ENCODE data around the gene CFDP1. TPM values are rescaled to one million over a fixed set of nuclear protein-coding genes. Genes with fewer than 3 reads are reported as not detected.

The CFDP1 gene
- total and polyA plus RNA-seq, 2 of the 13 experiments (the other 11 are each of a cell fraction or from before 2014, with no cell fraction given) = 78.6 to 153 TPM

GRCh38 chr16:75301804-75302203 is 131.5 kb downstream of the CFDP1 start:
- H3K9ac ChIP-seq (ENCODE audit: insufficient read depth, low read depth, low read length) = no peak overlapping the region
- CTCF ChIA-PET (ENCODE audit: low intra/inter-chr PET ratio, low total read pairs) = no interaction called here
- H3K27ac ChIP-seq (ENCODE audit: extremely low read length, insufficient read depth, low read length) = no peak overlapping the region
- WGBS (ENCODE audit: low lambda C conversion rate) = 96% methylated on average over 1 of the region's 1 CpG
- POLR2A ChIA-PET = interaction anchor here (1.2 kb wide), 1 partner anchor 25 kb away, joined by 3 read pairs; no protein-coding TSS in a partner anchor
- no peaks in the 10 kb centered on the region for H3K9me3 ChIP-seq (ENCODE audit: low read length)
- no peak overlapping the region for H3K4me2 ChIP-seq (ENCODE audit: low read depth, low read length)
- H2AFZ ChIP-seq (ENCODE audit: low read length) = no peak overlapping the region
- TF ChIP-seq ZNF121 (CRISPR knock-in tag; IDR thresholded peaks at IDR 0.05) = no peak
- no peak for TF ChIP-seq XRCC5 (optimal IDR thresholded peaks at IDR 0.05; ENCODE audit: low read length)
- TF ChIP-seq SIN3A (IDR thresholded peaks at IDR 0.05; ENCODE audit: borderline replicate concordance, low read depth, low read length) = no peak
- no peak for TF ChIP-seq ZMAT3 (CRISPR knock-in tag; conservative IDR thresholded peaks at IDR 0.05)
- TF ChIP-seq ESRRA (CRISPR knock-in tag; IDR thresholded peaks at IDR 0.05; ENCODE audit: low read depth) = no peak
- TF ChIP-seq HDAC1 (CRISPR knock-in tag; IDR thresholded peaks at IDR 0.05) = no peak
- TF ChIP-seq U2AF1 (optimal IDR thresholded peaks at IDR 0.05; ENCODE audit: low read depth, low read length) = no peak
- TF ChIP-seq NONO (IDR thresholded peaks at IDR 0.05) = no peak
- TF ChIP-seq NONO (CRISPR knock-in tag; conservative IDR thresholded peaks at IDR 0.05) = no peak
- no peak for TF ChIP-seq GFI1 (CRISPR knock-in tag; IDR thresholded peaks at IDR 0.05; ENCODE audit: borderline replicate concordance)
- no peak for TF ChIP-seq PHF8 (CRISPR knock-in tag; IDR thresholded peaks at IDR 0.05)
- TF ChIP-seq SSRP1 (CRISPR knock-in tag; IDR thresholded peaks at IDR 0.05) = no peak
- ATAC-seq (no peak), FAIRE-seq (no peak), DNase-seq (ENCODE audit: low spot score) (no peak)
- H3K4me1 ChIP-seq (ENCODE audit: insufficient read depth, low read length) = peaks cover 46% of the 10 kb centered on the region
- BruUV-seq (replicated peaks) = no TSS peak
- no peak overlapping the region for H3K4me3 ChIP-seq (replicated peaks in 1 of 3; ENCODE audit: insufficient read depth in 1 of 3, low read depth in 2 of 3, low read length in 3 of 3)
- no peaks in the 10 kb centered on the region; a peak in 1 of 5 replicates for H3K27me3 ChIP-seq (ENCODE audit: control insufficient read depth in 1 of 2, insufficient read depth in 2 of 2, low read length in 2 of 2)
- in situ Hi-C loops (cut with HindIII; ENCODE audit: extremely low pct_ligation_motif_present, low pct_unique_long_range_greater_than_20kb) (no loop called here), intact Hi-C loops (cut with micrococcal nuclease; ENCODE audit: unreplicated experiment) (no loop called here)
- H3K36me3 ChIP-seq (replicated peaks in 1 of 2; ENCODE audit: control insufficient read depth in 1 of 2, insufficient read depth in 2 of 2, low read length in 2 of 2) = peaks cover 19 to 68% of the 10 kb centered on the region in 2 experiments
- peaks cover 3% of the 10 kb centered on the region for H3K79me2 ChIP-seq (ENCODE audit: insufficient read depth, low read length)
- H4K20me1 ChIP-seq (ENCODE audit: insufficient read depth, low read length) = no peaks in the 10 kb centered on the region

All from HepG2 (cell line).